ENCODE measurements around the gene THSD4.

Gene THSD4

DNA sequence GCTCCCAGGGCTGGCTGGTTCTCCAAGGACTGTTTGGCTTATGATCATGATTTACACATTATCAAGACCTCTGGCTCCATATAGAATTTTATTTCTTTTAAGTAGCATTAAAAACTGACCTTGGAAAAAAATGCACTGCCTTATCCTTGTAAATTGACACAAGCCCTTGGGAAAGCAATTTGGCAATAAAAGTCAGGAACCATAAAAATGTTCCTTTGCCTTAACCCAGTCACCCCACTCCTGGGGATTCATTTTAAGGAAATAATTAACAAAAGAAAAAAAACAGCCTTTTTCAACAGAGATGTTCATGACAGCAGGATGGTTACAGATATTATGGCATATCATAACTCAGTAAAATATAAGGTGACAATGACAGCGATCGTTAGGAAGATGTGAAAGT lies 643.4 kb downstream of the THSD4 start:
- TF ChIP-seq, protein P1, sequence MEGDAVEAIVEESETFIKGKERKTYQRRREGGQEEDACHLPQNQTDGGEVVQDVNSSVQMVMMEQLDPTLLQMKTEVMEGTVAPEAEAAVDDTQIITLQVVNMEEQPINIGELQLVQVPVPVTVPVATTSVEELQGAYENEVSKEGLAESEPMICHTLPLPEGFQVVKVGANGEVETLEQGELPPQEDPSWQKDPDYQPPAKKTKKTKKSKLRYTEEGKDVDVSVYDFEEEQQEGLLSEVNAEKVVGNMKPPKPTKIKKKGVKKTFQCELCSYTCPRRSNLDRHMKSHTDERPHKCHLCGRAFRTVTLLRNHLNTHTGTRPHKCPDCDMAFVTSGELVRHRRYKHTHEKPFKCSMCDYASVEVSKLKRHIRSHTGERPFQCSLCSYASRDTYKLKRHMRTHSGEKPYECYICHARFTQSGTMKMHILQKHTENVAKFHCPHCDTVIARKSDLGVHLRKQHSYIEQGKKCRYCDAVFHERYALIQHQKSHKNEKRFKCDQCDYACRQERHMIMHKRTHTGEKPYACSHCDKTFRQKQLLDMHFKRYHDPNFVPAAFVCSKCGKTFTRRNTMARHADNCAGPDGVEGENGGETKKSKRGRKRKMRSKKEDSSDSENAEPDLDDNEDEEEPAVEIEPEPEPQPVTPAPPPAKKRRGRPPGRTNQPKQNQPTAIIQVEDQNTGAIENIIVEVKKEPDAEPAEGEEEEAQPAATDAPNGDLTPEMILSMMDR (IDR thresholded peaks at IDR 0.05; ENCODE audit: extremely low read depth, missing control alignments): no peak
- no peak for DNase-seq (ENCODE audit: low spot score)

DNA sequence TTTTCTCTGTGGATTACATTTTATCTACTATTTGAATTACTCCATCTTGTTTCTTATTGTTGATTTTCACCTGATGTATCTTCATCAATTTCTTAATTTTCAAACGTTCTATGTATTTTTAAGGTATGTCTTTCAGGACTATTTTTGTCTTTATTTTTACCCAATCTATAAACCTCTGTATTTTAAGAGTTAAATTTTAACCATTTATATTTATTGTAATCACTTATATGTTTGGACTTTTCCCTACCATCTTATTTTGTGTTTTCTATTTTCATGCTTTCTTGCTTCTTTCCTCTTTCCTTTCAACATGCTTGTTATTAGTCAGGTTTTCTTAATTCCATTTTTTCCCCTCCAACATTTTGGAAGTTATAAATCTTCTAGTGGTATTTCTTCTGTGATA lies 645.6 kb downstream of the THSD4 start:
- DNase-seq (ENCODE audit: low spot score): no peak
- TF ChIP-seq, protein P1 (IDR thresholded peaks at IDR 0.05; ENCODE audit: extremely low read depth, missing control alignments): no peak

DNA sequence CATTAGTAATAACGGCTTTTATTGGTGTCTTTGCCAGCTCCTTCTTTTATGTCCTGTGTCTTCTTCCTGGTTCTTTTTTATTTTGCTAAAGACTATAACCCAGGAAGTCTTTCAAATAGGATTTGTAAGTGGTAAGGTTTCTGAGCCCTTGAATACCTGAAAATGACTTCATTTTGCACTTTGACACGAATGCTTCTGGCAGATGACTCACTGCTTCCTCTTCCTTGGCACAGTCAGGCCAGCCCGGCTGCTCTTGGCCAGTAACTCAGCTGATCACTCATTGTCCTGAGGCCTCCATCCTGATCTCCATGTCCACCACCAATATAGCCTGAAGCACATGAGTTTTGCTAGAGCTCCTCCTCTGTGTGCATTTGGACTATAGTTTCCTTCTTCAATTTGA lies 646.4 kb downstream of the THSD4 start:
- DNase-seq (ENCODE audit: low spot score): no peak
- TF ChIP-seq, protein P1 (IDR thresholded peaks at IDR 0.05; ENCODE audit: extremely low read depth, missing control alignments): no peak

DNA sequence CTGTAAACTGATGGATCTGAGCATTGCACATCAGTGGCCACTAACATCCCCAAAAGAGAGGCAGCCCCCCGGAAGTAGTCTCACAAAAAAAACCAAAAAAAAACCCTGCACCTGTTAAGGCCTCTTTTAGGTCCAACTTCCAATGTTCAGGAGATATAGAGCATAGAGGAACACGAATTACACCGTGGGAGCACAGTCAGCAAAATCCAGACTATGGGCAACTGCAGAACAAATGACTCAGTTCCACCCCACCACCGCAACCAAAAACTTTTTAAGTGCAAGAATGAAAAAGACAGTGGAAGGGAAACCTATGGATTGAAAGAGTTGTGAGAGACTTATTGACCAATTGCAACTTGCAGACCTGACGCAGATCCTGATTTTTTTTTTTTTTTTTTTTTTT lies 652.9 kb downstream of the THSD4 start:
- no peak for DNase-seq (ENCODE audit: low spot score)
- TF ChIP-seq, protein P1 (IDR thresholded peaks at IDR 0.05; ENCODE audit: extremely low read depth, missing control alignments): no peak

DNA sequence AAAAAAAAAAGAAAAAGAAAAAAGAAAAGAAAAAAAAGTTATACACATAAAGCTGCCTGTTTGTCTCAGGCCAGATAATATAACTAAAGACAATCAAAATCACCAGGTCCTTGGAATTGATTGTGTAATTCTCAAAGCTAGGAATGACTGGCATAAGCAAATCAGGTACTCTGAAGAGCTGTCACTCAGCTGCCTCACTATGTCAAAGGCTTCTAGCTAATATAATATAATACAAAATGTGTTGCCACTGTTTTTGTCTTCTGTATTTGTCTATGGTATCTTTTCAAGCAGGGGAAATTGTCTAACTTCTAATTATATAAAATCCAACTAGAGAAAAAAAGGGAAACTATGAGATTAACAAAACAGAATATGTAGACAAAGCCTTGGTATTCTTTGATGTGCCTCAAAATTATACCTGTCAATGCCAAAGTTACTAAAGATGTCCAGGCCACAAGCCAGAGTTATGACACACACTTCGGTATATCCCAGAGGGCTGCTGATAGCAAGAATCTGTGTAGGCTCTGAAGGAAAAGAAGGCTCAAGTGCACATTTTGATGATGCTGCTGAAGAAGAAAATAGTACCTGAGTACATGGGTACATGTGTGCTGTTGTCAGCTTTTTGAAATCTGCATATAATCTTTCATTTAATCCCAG lies 658.1 kb downstream of the THSD4 start:
- DNase-seq (ENCODE audit: low spot score): no peak
- TF ChIP-seq, protein P1 (IDR thresholded peaks at IDR 0.05; ENCODE audit: extremely low read depth, missing control alignments): no peak

DNA sequence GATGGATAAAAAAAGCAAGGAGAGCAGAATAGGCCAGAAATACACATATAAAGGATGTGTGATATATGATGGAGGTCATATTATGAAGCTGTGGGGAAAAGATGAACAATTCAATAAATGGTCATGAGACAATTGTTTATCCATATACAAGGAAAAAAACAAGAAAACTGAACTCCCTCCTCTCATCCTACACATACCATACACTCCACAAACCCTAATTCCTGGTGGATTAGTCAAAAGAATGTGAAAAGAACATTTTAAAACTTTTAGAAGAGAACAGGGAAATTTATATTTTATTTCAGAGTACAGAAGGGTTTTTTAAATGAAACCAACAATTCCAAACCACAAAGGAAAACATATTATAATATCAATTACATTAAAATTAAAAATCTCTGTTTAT lies 660.6 kb downstream of the THSD4 start:
- no peak for DNase-seq (ENCODE audit: low spot score)
- TF ChIP-seq, protein P1 (IDR thresholded peaks at IDR 0.05; ENCODE audit: extremely low read depth, missing control alignments): no peak

DNA sequence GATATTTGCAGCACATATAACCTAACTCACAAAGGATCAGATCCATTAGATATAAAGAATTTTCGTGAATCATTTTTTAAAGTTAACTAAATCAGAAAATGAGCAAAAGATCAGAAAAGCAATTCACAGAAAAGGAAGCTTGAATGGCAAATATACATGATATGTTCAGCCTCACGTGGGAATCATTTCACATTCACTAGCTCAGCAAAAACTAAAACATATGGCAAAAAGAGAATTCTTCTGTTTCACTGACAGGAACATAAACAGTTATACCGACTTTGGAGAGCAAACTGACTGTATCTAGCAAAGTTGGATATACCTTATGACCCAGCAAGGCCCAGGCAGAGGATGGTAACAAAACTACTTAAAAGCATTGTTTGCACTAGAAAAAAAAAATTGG lies 661.0 kb downstream of the THSD4 start:
- no peak for DNase-seq (ENCODE audit: low spot score)
- TF ChIP-seq, protein P1 (IDR thresholded peaks at IDR 0.05; ENCODE audit: extremely low read depth, missing control alignments): no peak

Data from GM20000 (cell line).